Stimulated activated CD8-positive, alpha-beta memory T cell treated with anti-CD3 and anti-CD28 coated beads, Interleukin-2, amount 100 ng/mL, for 48 hours (primary cell): ENCODE data around the gene ZMAT2.
"Not testable (repeated sequence)": the region's sequence is repeated elsewhere in the genome, so short reads cannot be mapped to it uniquely, and the experiment has no call there.

ENCODE experiments used
- DNase-seq, 2 donors: peaks; one replicate each; pipeline ENCODE4 v3.0.0-alpha.2; 2020; ENCODE audit warnings: low read depth in 2 of 2

ZMAT2 gene

GRCh38 chr5:140700177-140701144 is at the start of gene ZMAT2:
Gene ZMAT2 (plus strand): TSS chr5:140700447. CDS start chr5:140700461, 14 bp downstream.
- DNase-seq, result peak; percentile 80 to 86

- no peak for DNase-seq
These were observed 41.4 kb upstream of the ZMAT2 start for GRCh38 chr5:140658870-140659269.

GRCh38 chr5:140660371-140660770 is 39.9 kb upstream of the ZMAT2 start:
- DNase-seq, result not testable (repeated sequence)

GRCh38 chr5:140664030-140664358 is 36.3 kb upstream of the ZMAT2 start:
- DNase-seq, result no peak

GRCh38 chr5:140664359-140665119 is 35.7 kb upstream of the ZMAT2 start, which contains the start of gene WDR55:
Gene WDR55 (plus strand): TSS chr5:140664904. CDS start chr5:140664913, 9 bp downstream.
- peak; percentile 96 for DNase-seq

- DNase-seq, result not testable (repeated sequence)
These were observed 29.2 kb upstream of the ZMAT2 start for GRCh38 chr5:140671035-140671434.

GRCh38 chr5:140671472-140672125 is 28.6 kb upstream of the ZMAT2 start:
- no peak for DNase-seq

- DNase-seq, result no peak
These were observed 27.6 kb upstream of the ZMAT2 start for GRCh38 chr5:140672455-140673186.

- no peak for DNase-seq
These were observed 26.9 kb upstream of the ZMAT2 start, which contains the start of gene DND1 for GRCh38 chr5:140673187-140673976. Gene DND1 (minus strand): TSS chr5:140673576. CDS start chr5:140673542, 34 bp downstream.

- no peak for DNase-seq
These were observed 26.0 kb upstream of the ZMAT2 start for GRCh38 chr5:140674211-140674610.

- DNase-seq, result no peak
These were observed 25.6 kb upstream of the ZMAT2 start for GRCh38 chr5:140674629-140675028.

GRCh38 chr5:140677947-140678346 is 22.3 kb upstream of the ZMAT2 start:
- DNase-seq, result no peak

GRCh38 chr5:140678993-140679392 is 21.3 kb upstream of the ZMAT2 start:
- no peak for DNase-seq

GRCh38 chr5:140690376-140690932 is 9.8 kb upstream of the ZMAT2 start:
- no peak for DNase-seq

- DNase-seq, result peak; percentile 77 to 83
These were observed 9.0 kb upstream of the ZMAT2 start, which contains the start of the genes HARS1 and HARS2 for GRCh38 chr5:140690941-140691924. Gene HARS1 (minus strand): TSS chr5:140691370. CDS start chr5:140691304, 66 bp downstream. Gene HARS2 (plus strand): TSS chr5:140691455. CDS start chr5:140691649, 194 bp downstream.

- no peak for DNase-seq
These were observed 6.0 kb upstream of the ZMAT2 start for GRCh38 chr5:140694276-140694675.

GRCh38 chr5:140696891-140697492 is 3.3 kb upstream of the ZMAT2 start:
- no peak for DNase-seq

- DNase-seq, result no peak
These were observed 7.6 kb downstream of the ZMAT2 start for GRCh38 chr5:140707812-140708211.
